ENCODE data around the gene CDK5R1. TPM values are rescaled to one million over a fixed set of nuclear protein-coding genes. Genes with fewer than 3 reads are reported as not detected.

Gene CDK5R1
- total RNA-seq, 1 donor from 2014 or later = 1.3 TPM

DNA sequence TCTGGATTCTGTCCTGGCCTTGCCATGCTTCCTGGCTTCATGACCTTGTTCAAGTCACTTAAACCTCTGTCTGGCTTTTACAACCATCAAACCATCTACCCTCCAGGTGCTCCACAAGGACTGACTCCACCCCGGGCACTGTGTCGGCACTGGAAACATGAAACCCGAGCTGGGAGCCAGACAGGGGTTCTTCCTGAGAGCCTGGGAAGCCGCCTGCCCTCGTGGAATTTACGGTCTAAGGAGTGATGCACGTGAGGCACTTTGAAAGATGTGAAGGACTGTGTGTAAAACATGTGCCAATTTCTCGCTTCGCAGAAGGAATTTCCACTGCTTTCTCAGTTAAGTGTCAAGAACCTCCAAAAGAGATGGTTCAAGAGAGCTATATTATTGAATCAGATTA, 11.6 kb downstream of the CDK5R1 start:
- Histone ChIP-seq H3K36me3 (no peaks in the 10 kb centered on the region), H3K27ac (no peak overlapping the region), H3K4me3 (no peak overlapping the region), H3K27me3 (ENCODE audit: low read depth) (no peaks in the 10 kb centered on the region), H3K9me3 (no peaks in the 10 kb centered on the region), H3K4me1 (peaks cover 30% of the 10 kb centered on the region)
- DNase-seq (no peak), ATAC-seq (no peak)
- TF ChIP-seq, protein P1, sequence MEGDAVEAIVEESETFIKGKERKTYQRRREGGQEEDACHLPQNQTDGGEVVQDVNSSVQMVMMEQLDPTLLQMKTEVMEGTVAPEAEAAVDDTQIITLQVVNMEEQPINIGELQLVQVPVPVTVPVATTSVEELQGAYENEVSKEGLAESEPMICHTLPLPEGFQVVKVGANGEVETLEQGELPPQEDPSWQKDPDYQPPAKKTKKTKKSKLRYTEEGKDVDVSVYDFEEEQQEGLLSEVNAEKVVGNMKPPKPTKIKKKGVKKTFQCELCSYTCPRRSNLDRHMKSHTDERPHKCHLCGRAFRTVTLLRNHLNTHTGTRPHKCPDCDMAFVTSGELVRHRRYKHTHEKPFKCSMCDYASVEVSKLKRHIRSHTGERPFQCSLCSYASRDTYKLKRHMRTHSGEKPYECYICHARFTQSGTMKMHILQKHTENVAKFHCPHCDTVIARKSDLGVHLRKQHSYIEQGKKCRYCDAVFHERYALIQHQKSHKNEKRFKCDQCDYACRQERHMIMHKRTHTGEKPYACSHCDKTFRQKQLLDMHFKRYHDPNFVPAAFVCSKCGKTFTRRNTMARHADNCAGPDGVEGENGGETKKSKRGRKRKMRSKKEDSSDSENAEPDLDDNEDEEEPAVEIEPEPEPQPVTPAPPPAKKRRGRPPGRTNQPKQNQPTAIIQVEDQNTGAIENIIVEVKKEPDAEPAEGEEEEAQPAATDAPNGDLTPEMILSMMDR (IDR thresholded peaks at IDR 0.05) = no peak
- intact Hi-C loops (cut with DNase I) = no loop called here

DNA sequence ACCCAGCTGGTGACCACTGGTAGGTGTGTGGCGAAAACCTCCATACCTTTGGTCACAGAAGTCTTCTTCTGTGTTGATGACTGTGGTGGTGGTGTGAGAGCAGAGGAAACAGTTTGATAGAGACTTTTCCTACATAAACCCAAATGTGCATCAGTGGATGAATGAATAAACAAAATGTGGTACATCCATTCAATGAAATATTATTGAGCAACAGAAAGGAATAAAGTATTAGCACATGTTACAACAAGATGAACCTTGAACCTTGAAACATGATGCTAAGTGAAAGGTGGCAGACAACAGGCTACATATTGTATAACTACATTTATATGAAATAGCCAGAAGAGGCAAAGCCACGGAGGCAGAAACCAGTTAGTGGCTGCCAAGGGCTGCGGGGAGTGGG, 15.2 kb downstream of the CDK5R1 start:
- H3K27ac ChIP-seq = no peak overlapping the region
- DNase-seq = no peak
- intact Hi-C loops (cut with DNase I) = no loop called here

DNA sequence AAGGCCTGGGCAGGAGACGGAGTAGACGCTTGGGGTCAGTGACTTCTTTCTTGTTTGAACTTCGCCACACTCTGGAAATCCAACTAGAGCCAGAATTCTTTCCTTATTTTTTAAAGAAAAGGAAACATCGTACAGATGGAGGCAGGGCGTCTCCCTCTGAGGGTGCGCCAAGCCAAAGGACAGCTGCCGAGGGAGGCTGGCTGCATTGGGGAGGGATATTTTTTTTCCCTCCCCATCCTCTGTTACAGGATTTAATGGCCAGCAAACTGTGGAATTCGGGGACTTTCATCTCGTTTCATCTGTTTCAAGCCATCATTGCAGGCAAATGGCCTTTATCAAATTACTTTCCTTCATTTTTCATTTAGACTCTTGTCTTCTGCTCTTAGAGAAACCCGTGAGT, 15.9 kb downstream of the CDK5R1 start:
- Histone ChIP-seq H3K9me3 (no peaks in the 10 kb centered on the region), H3K4me3 (no peak overlapping the region), H3K27me3 (ENCODE audit: low read depth) (no peaks in the 10 kb centered on the region), H3K36me3 (no peaks in the 10 kb centered on the region), H3K4me1 (peaks cover 26% of the 10 kb centered on the region), H3K27ac (peak overlapping the region; percentile 75)
- TF ChIP-seq, protein P1 (IDR thresholded peaks at IDR 0.05) = no peak
- ATAC-seq (no peak), DNase-seq (no peak)
- intact Hi-C loops (cut with DNase I) = no loop called here

More for the DNA sequence above, 15.2 kb downstream of the CDK5R1 start:
- no peak for ATAC-seq
- TF ChIP-seq, protein P1 (IDR thresholded peaks at IDR 0.05) = no peak
- Histone ChIP-seq H3K4me1 (peaks cover 26% of the 10 kb centered on the region), H3K9me3 (no peaks in the 10 kb centered on the region), H3K4me3 (no peak overlapping the region), H3K27me3 (ENCODE audit: low read depth) (no peaks in the 10 kb centered on the region), H3K36me3 (no peaks in the 10 kb centered on the region)

DNA sequence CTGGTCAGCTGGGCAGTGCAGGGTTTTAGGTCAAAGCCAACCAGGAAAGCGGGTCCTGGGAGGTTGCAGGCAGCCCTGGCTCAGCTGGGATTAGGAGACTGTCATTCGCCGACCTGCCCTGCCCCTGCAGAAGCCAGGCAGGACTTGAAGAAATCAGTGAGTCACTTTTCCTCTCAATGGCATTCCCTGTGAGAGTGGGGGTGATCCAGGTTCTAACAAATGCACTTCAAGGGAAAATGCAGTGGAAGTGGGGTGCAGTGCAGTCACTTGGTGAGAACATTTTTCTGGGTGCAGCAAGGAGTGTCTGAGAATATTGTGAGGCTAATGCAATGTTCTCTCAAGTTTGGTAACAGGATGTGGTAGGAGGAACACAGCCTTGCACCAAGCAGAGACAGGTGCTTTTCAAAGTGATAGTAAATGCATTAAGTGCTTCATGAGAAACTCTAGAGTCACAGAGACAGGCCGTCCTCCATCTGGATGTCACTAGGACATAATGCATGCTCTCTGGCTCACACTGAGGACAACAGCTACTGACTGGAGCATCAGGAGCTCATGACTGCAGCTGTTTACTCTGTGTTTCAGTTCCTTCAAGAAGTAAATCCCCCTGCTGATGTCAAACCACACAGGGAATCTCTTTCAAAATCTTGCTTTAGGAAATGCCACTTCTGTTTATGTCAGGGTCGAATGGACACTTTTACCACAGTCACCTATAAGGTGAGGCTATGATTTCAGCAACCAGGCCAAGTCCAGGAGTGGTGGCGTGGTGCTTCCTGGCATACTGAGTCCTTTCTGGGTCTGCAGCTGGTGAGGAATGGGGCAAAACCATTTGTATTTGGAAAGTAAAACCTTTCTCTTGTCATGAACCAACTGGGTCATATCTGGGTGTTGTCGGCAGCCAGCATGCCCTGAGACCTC, 16.7 kb downstream of the CDK5R1 start:
- TF ChIP-seq, protein P1 (IDR thresholded peaks at IDR 0.05) = no peak
- Histone ChIP-seq H3K27ac (peak overlapping the region; percentile 75), H3K4me1 (peaks cover 26% of the 10 kb centered on the region), H3K9me3 (no peaks in the 10 kb centered on the region), H3K36me3 (no peaks in the 10 kb centered on the region), H3K4me3 (no peak overlapping the region), H3K27me3 (ENCODE audit: low read depth) (no peaks in the 10 kb centered on the region)
- ATAC-seq = peak; percentile 71 to 72
- no peak for DNase-seq
- intact Hi-C loops (cut with DNase I) = no loop called here

DNA sequence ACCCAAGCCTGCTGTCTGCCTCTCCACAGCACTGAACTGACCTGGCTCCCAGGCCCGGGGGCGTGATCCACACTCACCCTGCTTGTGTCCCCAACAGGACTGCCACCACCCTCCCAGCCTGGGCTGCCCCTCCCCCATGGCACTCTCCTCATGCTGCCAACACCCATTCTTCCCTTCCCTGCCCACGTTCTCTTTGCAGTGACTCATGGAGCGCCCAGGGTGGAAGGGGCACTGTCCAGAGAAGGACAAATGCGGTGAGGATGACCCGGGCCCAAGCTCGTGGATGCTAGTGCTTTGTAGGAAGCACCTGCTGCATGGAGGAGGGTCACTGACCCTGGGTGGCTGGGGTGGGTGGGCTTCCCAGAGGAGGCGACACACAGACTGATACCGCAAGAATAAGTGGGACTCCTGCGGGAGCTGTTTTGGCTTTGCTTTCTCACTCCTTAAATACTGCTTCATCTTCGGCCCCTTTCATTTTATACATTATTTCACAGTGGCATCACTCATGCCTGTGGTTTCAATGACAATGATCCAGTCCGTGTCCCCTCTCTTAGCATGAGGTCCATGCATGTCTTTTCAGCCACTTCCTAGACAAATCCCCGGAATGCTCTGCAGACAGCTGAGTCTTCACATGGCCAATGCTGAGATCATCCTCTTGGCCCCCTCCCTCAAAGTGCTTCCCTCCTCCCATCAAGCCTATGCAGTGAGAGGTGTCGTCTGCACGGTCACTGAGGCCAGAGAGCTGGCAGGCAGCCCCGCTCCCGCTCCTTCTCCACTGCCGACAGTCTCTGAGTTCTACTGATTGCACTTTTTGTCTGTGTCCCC, 17.6 kb downstream of the CDK5R1 start:
- peak; percentile 27 to 46 for ATAC-seq

More for the DNA sequence above, 17.6 kb downstream of the CDK5R1 start:
- no peaks in the 10 kb centered on the region for H3K9me3 ChIP-seq
- H3K4me1 ChIP-seq = peaks cover 26% of the 10 kb centered on the region
- TF ChIP-seq, protein P1 (IDR thresholded peaks at IDR 0.05) = no peak
- no peaks in the 10 kb centered on the region for H3K27me3 ChIP-seq (ENCODE audit: low read depth)
- no peak overlapping the region for H3K4me3 ChIP-seq
- intact Hi-C loops (cut with DNase I) = no loop called here
- DNase-seq = peak; percentile 55
- no peaks in the 10 kb centered on the region for H3K36me3 ChIP-seq
- peak overlapping the region; percentile 71 for H3K27ac ChIP-seq
